ENCODE measurements around the gene NAAA. TPM values are rescaled to one million over a fixed set of nuclear protein-coding genes. Genes with fewer than 3 reads are reported as not detected.

Gene NAAA
- polyA plus RNA-seq, 3 donors = 170 to 308 (median 231) TPM

- no peaks in the 10 kb centered on the region for H3K9me3 ChIP-seq (replicated peaks in 1 of 2; ENCODE audit: control insufficient read depth in 1 of 2, insufficient read depth in 1 of 2, low read length in 2 of 2)
- WGBS (ENCODE audit: insufficient coverage) = 89% methylated on average over 3 of the region's 3 CpGs
- H3K4me3 ChIP-seq (replicated peaks in 1 of 3; ENCODE audit: low read depth in 2 of 3, low read length in 3 of 3) = no peak overlapping the region
- Mint-ChIP-seq H3K4me1 (peaks cover 27% of the 10 kb centered on the region), H3K9me3 (peaks cover 0 to 2% (median 0%) of the 10 kb centered on the region in 7 donors), H3K27ac (no peak overlapping the region), H3K27me3 (ENCODE audit: low read depth in 3 of 3) (no peaks in the 10 kb centered on the region), H3K36me3 (peaks cover 37 to 47% of the 10 kb centered on the region in 2 donors), H3K4me3 (no peak overlapping the region)
- no peaks in the 10 kb centered on the region for H3K27me3 ChIP-seq (ENCODE audit: control insufficient read depth in 2 of 2, insufficient read depth in 2 of 2, low read length in 2 of 2)
- intact Hi-C loops (cut with micrococcal nuclease) = no loop called here
- TF ChIP-seq, protein P1, sequence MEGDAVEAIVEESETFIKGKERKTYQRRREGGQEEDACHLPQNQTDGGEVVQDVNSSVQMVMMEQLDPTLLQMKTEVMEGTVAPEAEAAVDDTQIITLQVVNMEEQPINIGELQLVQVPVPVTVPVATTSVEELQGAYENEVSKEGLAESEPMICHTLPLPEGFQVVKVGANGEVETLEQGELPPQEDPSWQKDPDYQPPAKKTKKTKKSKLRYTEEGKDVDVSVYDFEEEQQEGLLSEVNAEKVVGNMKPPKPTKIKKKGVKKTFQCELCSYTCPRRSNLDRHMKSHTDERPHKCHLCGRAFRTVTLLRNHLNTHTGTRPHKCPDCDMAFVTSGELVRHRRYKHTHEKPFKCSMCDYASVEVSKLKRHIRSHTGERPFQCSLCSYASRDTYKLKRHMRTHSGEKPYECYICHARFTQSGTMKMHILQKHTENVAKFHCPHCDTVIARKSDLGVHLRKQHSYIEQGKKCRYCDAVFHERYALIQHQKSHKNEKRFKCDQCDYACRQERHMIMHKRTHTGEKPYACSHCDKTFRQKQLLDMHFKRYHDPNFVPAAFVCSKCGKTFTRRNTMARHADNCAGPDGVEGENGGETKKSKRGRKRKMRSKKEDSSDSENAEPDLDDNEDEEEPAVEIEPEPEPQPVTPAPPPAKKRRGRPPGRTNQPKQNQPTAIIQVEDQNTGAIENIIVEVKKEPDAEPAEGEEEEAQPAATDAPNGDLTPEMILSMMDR (IDR thresholded peaks at IDR 0.05) = no peak
- H3K9ac ChIP-seq (ENCODE audit: insufficient read depth, low read length, poor library complexity, severe bottlenecking) = no peak overlapping the region
- no peak for DNase-seq
- peaks cover 50% of the 10 kb centered on the region for H4K20me1 ChIP-seq (ENCODE audit: insufficient read depth, low read length)
- H3K4me1 ChIP-seq (ENCODE audit: control insufficient read depth in 1 of 2, insufficient read depth in 2 of 2, low read length in 2 of 2) = peaks cover 15 to 16% of the 10 kb centered on the region in 2 donors
- no peak overlapping the region for H2AFZ ChIP-seq (ENCODE audit: insufficient read depth, low read depth, low read length, poor library complexity, severe bottlenecking)
- H3K79me2 ChIP-seq (ENCODE audit: insufficient read depth, low read length) = peaks cover 63% of the 10 kb centered on the region
- peaks cover 17 to 31% of the 10 kb centered on the region in 2 donors for H3K36me3 ChIP-seq (replicated peaks in 1 of 2; ENCODE audit: control insufficient read depth in 1 of 2, insufficient read depth in 2 of 2, low read length in 2 of 2)
- no peak overlapping the region for H3K27ac ChIP-seq (ENCODE audit: low read depth in 1 of 2, low read length in 2 of 2)
- H3K4me2 ChIP-seq (replicated peaks; ENCODE audit: extremely low read depth, low read length, poor library complexity, severe bottlenecking) = no peak overlapping the region
Measured at GRCh38 chr4:75985116-75985515, 44.3 kb upstream of the NAAA start.

- Histone ChIP-seq H3K79me2 (ENCODE audit: insufficient read depth, low read length) (peaks cover 18% of the 10 kb centered on the region), H3K4me2 (replicated peaks; ENCODE audit: extremely low read depth, low read length, poor library complexity, severe bottlenecking) (no peak overlapping the region), H3K9me3 (replicated peaks in 1 of 2; ENCODE audit: control insufficient read depth in 1 of 2, insufficient read depth in 1 of 2, low read length in 2 of 2) (no peaks in the 10 kb centered on the region), H3K4me1 (ENCODE audit: control insufficient read depth in 1 of 2, insufficient read depth in 2 of 2, low read length in 2 of 2) (peaks cover 8 to 9% of the 10 kb centered on the region in 2 donors), H3K9ac (ENCODE audit: insufficient read depth, low read length, poor library complexity, severe bottlenecking) (no peak overlapping the region), H3K36me3 (replicated peaks in 1 of 2; ENCODE audit: control insufficient read depth in 1 of 2, insufficient read depth in 2 of 2, low read length in 2 of 2) (peaks cover 39 to 54% of the 10 kb centered on the region in 2 donors), H3K27ac (ENCODE audit: low read depth in 1 of 2, low read length in 2 of 2) (peak overlapping the region in 1 of 2 donors; percentile 3), H3K4me3 (replicated peaks in 1 of 3; ENCODE audit: low read depth in 2 of 3, low read length in 3 of 3) (no peak overlapping the region), H3K27me3 (ENCODE audit: control insufficient read depth in 2 of 2, insufficient read depth in 2 of 2, low read length in 2 of 2) (no peaks in the 10 kb centered on the region), H4K20me1 (ENCODE audit: insufficient read depth, low read length) (peaks cover 23% of the 10 kb centered on the region), H2AFZ (ENCODE audit: insufficient read depth, low read depth, low read length, poor library complexity, severe bottlenecking) (no peak overlapping the region)
- TF ChIP-seq, protein P1 (IDR thresholded peaks at IDR 0.05) = no peak
- intact Hi-C loops (cut with micrococcal nuclease) = no loop called here
- no peak overlapping the region for H3K4me3 Mint-ChIP-seq
- H3K27me3 Mint-ChIP-seq (ENCODE audit: low read depth in 3 of 3) = no peaks in the 10 kb centered on the region
- 100% methylated on average over 2 of the region's 4 CpGs for whole genome bisulfite sequencing (ENCODE audit: insufficient coverage)
- peaks cover 47 to 72% of the 10 kb centered on the region in 2 donors for H3K36me3 Mint-ChIP-seq
- no peak for DNase-seq
- peaks cover 10% of the 10 kb centered on the region for H3K4me1 Mint-ChIP-seq
- H3K27ac Mint-ChIP-seq = peak overlapping the region in 3 of 7 donors; percentile 1 to 25 (median 10)
- H3K9me3 Mint-ChIP-seq = peaks cover 0 to 2% (median 0%) of the 10 kb centered on the region in 7 donors
Measured at GRCh38 chr4:75980576-75980975, 39.8 kb upstream of the NAAA start.
